Ramos (cell line): ENCODE measurements around the gene ERGIC1.
"Not testable (repeated sequence)": the region's sequence is repeated elsewhere in the genome, so short reads cannot be mapped to it uniquely, and the experiment has no call there.

Experiments
- in situ Hi-C: fragments of 300-500 bp; cut with MboI; formaldehyde crosslinking; loops from one replicate; pipeline ENCODE4 v1.14.3; 2022; ENCODE audit warnings: low sequenced_read_pairs; ENCODE audit not compliant: unreplicated experiment

The ERGIC1 gene

DNA sequence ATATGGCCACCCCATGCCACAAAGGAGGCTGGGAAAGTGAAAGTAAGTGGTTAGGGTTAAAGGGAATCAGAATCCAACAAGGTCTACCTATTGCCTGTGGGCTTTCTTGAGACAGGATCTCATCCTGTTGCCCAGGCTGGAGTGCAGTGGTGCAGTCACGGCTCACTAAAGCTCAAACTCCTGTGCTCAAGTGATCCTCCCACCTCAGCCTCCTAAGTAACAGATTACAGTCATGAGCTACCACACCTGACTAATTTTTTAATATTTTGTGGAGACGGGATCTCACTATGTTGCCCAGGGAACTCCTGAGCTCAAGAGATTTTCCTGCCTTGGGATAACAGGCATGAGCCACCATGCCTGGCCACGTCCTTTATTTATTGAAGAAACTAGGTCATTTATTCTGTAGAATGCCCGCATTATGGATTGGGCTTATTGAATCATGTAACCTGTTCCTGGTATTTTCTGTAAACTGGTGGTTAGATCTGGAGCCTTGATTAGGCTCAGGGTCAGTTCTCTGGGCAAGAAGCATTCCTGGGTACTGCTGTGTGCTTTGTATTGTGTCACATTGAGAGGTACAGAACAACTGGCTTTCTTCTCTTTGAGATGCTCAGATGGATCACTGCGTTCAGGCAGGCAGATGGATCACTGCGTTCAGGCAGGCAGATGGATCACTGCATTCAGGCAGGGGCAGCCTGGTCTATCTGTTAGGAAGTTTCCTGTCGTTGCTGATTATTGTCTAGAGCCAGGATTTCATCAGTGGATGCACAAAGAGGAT lies 41.6 kb downstream of the ERGIC1 start:
- in situ Hi-C loops = no loop called here

DNA sequence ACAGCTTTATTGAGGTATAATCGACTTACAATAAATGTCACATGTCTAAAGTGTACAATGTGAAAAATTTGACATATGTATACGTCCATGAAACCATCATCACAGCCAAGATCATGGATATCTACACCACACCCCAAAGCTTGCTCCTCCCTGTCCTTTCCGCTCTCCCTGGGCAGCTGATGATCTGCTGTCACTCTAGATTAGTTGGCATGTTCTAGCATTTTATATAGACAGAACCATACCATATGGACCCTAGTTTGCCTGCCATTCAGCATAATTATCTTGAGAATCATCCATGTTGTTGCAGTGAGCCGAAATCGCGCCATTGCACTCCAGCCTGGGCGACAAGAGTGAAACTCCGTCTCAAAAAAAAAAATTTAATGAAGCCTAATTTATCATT lies 42.5 kb downstream of the ERGIC1 start:
- in situ Hi-C loops = no loop called here

DNA sequence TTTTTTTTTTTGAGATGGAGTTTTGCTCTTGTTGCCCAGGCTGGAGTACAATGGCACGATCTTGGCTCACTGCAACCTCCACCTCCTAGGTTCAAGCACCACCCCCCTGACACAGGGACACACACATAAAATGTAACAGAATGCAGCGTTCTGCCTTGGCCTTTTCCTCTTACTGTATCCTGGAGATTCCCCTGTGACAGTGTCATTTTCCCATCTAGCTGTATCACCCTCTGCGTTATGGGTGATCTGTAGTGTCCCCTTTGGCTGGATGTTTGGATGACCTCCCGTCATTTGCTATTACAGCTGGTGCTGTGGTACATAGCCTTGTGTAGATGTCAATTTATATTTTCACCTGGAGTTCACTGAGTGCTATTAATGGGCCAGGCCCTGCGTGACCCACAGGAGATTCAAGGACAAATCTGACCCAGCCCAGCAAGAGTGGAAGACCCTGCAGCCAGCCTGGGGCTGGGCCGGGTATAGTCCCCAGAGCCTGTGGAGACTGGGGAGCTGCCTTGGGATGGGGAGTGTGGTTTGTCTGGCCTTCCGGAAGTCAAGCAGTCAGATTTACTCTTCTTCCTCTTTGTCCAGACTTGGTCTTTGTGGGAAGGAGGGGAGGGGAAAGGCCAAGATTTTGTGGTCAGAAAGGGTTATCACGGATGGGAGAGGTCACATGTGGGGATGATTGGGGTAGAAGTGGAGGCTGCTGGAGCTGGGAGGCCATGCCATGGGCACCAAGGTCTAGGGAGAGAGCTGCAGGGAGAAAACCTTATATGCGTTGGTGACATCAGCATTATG lies 43.6 kb downstream of the ERGIC1 start:
- in situ Hi-C loops = no loop called here

DNA sequence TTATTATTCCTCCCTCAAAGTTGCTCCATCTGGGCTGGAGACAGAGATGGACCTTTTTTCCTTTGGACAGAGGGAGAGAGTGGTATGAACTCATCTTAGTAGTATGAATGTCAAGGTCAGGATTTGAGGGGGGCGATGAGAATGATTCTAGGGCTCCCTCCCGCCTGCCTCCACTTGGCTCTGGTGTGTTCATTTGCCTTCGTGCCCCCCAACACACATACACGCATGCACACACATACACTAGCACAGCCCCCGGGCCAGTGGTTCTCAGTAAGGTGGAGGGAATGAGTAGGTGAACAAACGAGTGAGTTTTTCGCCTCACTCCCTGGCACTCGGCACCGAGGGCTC lies 44.5 kb downstream of the ERGIC1 start:
- in situ Hi-C loops = no loop called here

DNA sequence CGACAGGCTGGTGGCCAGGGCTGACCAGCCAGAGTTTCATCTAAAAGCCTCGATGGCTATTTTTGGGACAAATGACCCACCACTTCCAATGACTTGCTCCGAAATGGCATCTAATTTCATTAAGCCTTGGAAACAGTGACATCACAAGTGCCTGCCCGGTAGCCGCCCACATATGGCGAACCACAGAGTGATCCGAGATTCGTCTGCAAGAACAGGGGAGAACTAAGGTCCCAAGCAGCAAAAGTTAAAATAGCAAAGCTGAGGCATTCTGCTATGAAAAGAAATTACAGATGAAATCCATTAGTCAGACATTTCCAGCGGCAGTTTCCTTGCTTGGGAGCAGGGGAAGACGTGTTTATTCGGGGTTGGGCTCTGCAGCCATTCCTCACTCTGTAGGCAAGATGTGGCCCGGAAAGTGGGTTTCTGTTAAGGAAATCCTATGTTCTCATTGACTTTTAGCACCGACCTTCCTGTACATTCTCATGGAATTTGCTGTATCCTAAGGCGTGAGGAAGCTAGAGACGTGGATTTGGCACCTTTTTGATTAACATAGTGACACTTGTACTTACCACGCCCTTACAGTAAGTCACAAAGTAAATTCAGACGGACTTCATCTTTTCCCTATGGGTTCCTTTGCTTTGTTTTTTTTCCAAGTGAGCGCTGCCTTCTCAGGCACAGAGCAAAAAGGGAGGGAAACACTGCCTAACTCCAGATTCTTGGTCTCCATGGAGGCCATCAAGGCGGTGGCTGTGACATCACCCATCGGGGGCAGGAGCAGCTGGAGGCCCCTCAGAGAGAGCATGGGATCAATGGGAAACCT lies 45.1 kb downstream of the ERGIC1 start:
- in situ Hi-C loops = no loop called here

DNA sequence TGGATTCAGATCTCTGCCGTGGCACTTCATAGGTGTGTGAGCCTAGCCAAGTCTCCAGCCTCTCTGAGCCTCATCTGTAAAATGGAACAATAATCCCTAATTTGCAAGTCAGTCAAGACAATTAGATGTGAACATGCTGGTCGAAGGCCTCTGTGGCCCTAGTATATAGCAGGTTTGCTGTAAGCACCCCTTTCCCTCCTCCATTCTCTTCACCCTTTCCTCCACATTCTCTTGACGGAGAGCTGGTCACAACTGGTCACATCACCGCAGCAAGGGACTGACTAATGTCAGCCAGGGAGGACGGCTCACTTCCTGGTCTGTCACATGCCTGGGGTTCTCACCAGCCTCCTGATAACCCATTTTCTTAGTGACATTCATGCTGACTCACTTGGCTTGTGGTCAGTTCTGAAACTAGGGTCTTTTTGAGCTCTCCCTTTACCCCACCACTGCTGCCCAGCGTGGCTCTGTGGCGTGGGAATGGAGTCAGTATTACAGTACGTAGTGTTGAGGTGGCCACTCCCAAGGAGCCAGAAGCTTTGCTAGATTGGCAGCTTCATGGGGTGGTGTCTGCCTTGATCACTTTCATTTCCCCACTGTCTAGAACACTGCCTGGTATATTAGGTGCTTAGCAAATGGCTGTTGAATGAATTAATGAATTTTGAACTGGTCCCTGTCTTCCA lies 47.8 kb downstream of the ERGIC1 start:
- in situ Hi-C loops = no loop called here

DNA sequence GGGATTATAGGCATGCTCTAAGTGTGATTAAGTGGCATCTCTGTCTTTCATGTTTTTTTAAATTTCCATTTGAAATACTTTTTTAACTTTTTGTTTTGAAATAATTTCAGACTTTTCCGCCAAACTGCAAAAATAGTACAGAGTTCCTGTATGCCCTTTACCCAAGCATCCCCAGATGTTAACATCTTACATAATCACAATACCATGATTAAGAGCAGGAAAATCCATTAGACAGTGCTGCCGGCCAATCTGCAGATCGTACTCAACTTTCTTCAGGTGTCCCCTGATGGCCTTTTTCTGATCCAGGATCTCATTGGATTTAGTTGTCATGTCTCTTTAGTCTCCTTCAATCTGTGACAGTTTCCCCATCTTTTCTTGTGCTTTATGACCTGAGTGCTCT lies 49.0 kb downstream of the ERGIC1 start:
- in situ Hi-C loops = no loop called here

DNA sequence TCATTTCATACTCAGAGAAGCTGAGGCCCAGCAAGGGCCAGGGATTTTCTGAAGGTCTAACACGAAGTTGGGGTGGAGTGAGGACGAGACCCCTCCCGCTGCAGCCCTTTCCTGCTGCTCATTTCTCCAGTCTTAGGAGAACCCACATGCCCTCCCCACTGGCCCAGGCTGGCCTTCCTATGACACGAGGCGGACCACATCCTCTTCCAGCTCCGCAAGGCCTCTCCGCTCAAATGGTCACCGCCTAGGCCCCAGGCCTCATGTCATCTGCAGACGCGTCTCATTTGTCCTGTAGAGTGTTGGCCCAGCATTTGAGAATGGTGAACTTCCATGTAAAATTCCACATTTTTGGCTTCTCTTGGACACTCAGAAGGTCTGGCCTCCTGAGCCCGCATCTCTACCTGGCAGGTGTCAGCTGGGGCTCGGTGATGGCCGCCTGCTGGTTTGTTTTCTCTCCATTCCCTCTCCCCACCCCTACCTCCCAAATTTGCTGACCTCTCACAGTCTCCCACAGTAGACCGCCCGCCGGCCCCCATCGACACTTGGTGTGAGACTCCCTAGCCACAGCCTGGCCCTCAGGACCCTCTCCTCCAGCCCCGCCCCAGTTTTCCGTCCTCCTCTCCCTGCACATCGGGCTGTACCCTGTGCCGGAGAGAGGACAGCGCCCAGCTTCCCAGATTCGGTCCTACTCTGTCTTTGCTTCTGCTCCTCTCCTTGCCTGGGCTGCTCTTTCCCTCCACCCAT lies 51.7 kb downstream of the ERGIC1 start:
- in situ Hi-C loops = no loop called here

DNA sequence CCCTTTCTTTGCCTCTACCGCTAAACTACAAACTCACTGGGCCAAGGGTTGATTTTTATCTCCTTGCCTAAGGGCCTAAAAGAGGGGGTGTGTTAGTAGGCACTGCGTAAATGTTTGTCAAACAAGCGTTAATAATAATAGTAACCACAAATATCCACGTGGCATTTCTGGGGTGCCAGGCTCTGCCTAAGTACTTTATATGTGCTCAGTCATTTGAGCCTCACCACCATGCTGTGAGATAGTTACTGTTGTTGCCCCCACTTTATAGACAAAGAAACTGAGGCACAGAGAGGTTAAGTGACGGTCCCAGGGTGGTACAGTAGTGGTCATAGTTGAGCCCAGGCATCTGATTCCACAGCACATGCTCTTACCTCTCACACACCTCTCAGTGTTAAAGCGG lies 52.4 kb downstream of the ERGIC1 start:
- in situ Hi-C loops = no loop called here

DNA sequence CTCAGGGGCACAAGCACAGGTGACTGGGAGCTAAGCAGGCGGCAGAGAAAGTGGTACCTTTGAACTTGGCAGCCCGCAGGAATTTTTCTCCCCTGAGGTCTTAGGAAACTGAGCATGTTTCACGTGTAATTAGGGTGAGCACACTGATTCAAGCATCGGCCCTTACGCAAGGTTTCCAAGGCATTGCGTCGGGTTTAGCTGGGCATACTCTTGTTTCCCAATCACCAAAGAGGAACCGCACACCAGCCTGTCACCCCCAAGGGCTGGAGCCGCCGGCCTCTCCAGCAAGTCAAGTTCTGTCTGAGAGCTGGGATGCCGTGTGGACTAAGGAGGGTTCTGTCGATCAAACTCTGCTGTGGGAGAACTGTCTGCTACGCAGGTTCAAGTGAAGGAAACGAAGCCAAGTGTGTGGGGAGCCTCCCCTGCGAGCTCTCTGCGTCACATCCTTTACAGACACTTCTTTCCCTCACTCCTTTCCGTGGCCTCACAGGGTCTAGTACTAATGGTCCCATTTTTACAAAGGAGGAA lies 53.0 kb downstream of the ERGIC1 start:
- in situ Hi-C loops = no loop called here

DNA sequence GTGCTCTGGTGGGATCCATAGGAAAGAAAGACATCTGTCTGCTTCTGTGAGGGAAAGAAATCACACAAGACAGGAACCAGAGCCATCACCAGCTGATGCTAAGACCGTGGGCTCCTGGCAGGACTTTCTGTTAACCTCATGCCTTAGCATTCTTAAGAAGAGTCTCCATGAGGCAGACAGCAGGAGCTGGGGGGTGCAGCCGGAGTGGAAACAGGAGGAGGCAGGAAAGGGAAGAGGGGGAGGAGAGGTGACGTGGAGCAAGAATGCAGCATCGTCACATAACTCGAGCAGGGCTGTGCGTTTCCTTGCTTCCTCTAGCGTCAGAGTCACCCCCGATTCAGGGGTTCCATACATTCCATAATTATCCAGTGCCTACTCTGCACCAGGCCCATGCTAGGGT lies 53.6 kb downstream of the ERGIC1 start:
- in situ Hi-C loops = no loop called here

DNA sequence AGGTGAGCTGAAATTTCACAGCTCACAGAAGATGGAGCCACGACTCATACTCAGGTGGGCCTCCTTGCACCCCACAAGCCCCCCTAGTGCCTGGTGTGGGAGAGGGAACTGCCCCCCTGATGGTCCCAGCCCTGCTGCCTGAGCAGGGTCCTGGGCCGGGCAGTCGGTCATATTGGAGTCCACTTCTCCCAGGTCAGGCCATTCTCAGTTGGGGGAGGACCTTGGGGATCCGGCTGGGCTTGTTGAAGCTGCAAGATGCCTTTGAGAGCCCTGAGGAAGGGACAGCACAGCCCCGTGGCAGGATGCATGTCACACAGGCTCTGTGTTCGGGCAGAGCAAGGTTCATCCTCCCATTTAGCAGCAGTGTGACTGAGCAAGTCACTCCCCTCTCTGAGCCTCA lies 56.6 kb downstream of the ERGIC1 start:
- in situ Hi-C loops = no loop called here

DNA sequence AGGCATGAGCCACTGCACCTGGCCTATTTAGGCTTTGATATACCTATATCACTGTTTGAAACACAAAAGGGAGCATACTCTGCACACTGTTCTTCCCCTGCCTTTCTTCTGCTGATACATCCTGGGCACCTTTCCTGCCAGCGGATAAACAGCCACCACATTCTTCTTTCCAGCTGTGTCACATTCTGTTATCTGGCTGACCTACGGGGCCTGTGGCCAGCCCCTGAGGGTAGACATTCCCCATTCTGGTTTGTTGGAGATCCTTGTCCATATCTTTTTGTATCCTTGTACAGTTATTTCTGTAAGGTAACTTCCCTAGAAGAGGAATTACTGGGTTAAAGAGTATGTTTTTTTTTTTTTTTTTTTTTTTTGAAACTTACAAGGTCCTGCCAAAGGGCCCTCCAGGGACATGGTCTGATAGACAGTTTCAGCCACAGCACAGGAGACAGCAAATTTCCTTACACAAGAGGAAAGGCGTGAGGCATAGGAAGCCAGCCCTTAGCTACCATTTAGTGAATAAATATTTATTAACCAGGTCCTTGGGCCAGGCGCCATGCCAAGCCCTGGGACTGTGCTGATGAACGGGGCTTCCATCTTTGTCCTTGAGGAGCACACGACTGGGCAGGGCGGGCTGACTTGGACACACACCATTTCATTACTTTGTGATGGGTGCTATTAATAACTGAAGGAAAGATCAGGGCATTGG lies 57.8 kb downstream of the ERGIC1 start:
- in situ Hi-C loops = no loop called here

DNA sequence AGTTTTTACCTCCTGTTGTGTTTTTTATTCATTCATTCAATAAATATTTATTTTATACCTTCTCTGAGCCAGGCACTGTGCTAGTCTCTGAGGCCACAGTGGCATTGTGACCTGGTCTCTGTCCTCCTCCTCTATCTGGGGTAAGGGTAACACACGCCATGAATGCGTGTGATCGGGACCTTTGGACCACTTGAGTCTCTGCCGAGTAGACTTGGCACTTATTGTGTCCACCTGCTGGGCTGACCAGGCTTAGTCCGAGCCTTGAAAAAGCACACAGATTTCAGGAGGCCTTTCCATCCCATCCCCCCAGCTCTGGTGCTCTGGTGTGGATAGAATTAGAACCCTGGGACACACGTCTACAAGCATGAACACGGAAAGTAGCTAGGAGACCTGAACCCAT lies 58.7 kb downstream of the ERGIC1 start:
- in situ Hi-C loops = no loop called here

DNA sequence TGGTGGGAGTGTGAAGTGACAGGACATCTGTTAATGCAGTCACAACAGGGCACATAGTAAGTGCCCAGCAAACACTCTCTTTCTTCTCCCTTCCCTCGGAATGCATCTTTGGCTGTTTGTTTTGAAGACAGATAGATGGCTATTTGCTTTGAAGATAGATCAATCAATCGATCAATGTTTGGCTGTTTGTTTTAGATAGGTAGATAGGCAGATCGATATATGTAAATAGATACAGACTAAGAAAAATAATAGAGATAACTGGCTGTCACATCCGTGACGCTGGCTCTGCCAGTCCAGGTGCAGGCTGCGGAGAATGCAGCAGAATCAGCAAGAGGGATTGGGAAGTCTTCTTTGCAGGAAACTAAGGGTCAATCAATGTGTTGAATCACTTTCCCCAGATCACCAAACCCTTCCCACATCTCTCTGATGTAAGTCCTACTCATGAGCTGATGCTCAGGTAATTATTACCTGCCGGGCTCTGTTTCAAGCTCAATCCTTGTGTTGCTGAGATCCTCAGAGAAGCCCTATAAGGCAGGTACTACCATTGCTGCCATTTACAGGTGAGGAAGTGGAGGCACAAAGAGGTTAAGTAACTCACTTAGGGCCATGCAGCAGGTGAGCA lies 60.8 kb downstream of the ERGIC1 start:
- in situ Hi-C loops = no loop called here

DNA sequence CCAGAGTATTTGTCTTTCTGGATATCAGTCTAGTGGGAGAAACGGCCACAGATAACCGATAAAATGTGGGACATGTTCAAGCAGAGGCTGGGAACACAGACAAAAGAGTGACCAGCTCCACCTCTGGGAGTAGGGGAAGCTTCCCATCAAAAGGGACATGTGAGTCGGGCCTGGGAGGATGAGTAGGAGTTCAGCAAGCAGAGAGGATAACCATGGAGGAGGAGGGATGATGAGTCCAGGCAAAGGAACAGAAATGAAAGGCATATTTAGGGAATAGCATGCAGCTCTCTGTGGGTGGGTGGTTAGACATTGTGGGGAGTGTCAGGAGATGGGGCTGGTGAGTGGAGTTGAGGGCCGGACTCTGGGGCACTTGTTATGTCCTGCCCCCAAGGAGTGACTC lies 61.5 kb downstream of the ERGIC1 start:
- in situ Hi-C loops = no loop called here

DNA sequence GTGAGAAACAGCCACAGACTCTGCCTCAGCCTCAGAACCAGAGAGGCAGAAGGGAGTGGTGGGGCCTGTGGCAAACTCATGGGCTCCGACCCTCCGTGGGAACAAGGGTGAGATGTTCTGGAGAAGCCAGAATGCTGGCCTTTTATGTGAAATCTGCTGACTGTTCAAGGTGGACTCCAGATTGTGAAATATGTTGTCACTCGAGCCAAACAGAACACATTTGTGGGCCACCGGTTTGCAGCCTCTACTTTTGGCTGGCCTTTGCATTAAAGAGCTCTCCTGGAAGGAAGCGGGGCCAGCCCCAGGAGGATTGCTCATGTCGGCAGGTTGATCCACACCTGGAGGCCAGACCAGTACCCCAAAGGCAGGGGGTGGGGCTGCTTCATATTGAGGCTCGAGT lies 62.4 kb downstream of the ERGIC1 start:
- in situ Hi-C loops = no loop called here

DNA sequence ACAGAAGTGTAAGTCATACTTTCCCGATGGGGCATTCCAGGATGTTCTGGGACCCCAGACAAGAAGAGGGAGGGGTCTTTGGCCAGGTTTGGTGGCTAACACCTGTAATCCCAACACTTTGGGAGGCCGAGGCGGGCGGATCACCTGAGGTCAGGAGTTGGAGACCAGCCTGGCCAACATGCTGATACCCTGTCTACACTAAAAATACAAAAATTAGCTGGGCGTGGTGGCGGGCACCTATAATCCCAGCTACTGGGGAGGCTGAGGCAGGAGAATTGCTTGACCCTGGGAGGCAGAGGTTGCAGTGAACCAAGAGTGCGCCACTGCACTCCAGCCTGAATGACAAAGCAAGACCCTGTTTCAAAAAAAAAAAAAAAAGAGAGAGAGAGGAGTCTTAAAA lies 63.0 kb downstream of the ERGIC1 start:
- in situ Hi-C loops = not testable (repeated sequence)
